OCI-LY1 (cell line): Measurements from ENCODE around the gene SKAP2.

Experiments
- H2AFZ ChIP-seq: fragments of 200-600 bp; sonication (generic), shearing (Covaris generic); 2 replicates; pipeline ENCODE4 v1.6.0; 2014; ENCODE audit warnings: antibody characterized with exemption, mild to moderate bottlenecking, low read length
- H3F3A ChIP-seq: fragments of 200-600 bp; sonication (generic), shearing (Covaris generic); 2 replicates; pipeline ENCODE4 v1.6.0; 2014; ENCODE audit warnings: mild to moderate bottlenecking, antibody characterized with exemption, low read length, moderate library complexity; ENCODE audit not compliant: insufficient read depth
- H3K27ac ChIP-seq: fragments of 200-600 bp; sonication (generic); 2 replicates; pipeline ENCODE4 v1.5.1; 2014; ENCODE audit warnings: low read length, mixed run types, mild to moderate bottlenecking, low read depth; ENCODE audit not compliant: poor library complexity, severe bottlenecking
- H3K27me3 ChIP-seq: fragments of 200-600 bp; sonication (generic); 2 replicates; pipeline ENCODE4 v1.6.0; 2014; ENCODE audit warnings: antibody characterized with exemption, mild to moderate bottlenecking, low read length, moderate library complexity; ENCODE audit not compliant: insufficient read depth
- H3K36me3 ChIP-seq: fragments of 200-600 bp; sonication (generic); 2 replicates; pipeline ENCODE4 v1.6.1; 2014; ENCODE audit warnings: mild to moderate bottlenecking, antibody characterized with exemption, low read length, moderate library complexity, mixed read lengths; ENCODE audit not compliant: insufficient read depth
- H3K4me1 ChIP-seq: fragments of 200-600 bp; sonication (generic); 2 replicates; pipeline ENCODE4 v1.5.1; 2014; ENCODE audit warnings: mild to moderate bottlenecking, low read length, moderate library complexity; ENCODE audit not compliant: insufficient read depth, severe bottlenecking
- H3K4me2 ChIP-seq: fragments of 200-600 bp; sonication (generic), shearing (Covaris generic); 2 replicates; pipeline ENCODE4 v1.6.1; 2014; ENCODE audit warnings: low read length
- H3K4me3 ChIP-seq: fragments of 200-600 bp; sonication (generic); 2 replicates; pipeline ENCODE4 v1.5.1; 2014; ENCODE audit warnings: low read length, low read depth, mild to moderate bottlenecking, mixed read lengths; ENCODE audit not compliant: poor library complexity, severe bottlenecking
- H3K79me2 ChIP-seq: fragments of 200-600 bp; shearing (Covaris generic); 2 replicates; pipeline ENCODE4 v1.6.1; 2016; ENCODE audit warnings: mixed run types, low read length, mixed read lengths; ENCODE audit not compliant: insufficient read depth
- H3K9ac ChIP-seq: fragments of 200-600 bp; sonication (generic), shearing (Covaris generic); 2 replicates; pipeline ENCODE4 v1.6.1; 2014; ENCODE audit warnings: mild to moderate bottlenecking, low read length, mixed read lengths
- H3K9me2 ChIP-seq: fragments of 200-600 bp; sonication (generic), shearing (Covaris generic); 2 replicates; pipeline ENCODE4 v1.6.1; 2014; ENCODE audit warnings: low read depth, mild to moderate bottlenecking, low read length, mixed read lengths
- H3K9me3 ChIP-seq: fragments of 200-600 bp; shearing (Covaris generic); 2 replicates; pipeline ENCODE4 v1.6.1; 2014; ENCODE audit warnings: low read length, mixed read lengths
- H4K20me1 ChIP-seq: fragments of 200-600 bp; sonication (generic), shearing (Covaris generic); 2 replicates; pipeline ENCODE4 v1.6.0; 2016; ENCODE audit warnings: mild to moderate bottlenecking, low read length; ENCODE audit not compliant: insufficient read depth
- EZH2 ChIP-seq: fragments of 200-600 bp; sonication (generic), shearing (Covaris generic); IDR thresholded peaks from 2 replicates; pipeline ENCODE4 v1.8.0; 2017; ENCODE audit warnings: borderline replicate concordance, mixed run types, mild to moderate bottlenecking, antibody characterized with exemption, low read length, moderate library complexity, mixed read lengths
- TF ChIP-seq, protein P1 (sequence below): fragments of 200-600 bp; sonication (generic), shearing (Covaris generic); IDR thresholded peaks from 2 replicates; pipeline ENCODE4 v1.5.1; 2017; ENCODE audit warnings: mild to moderate bottlenecking, antibody characterized with exemption, low read length, moderate library complexity, mixed read lengths

The SKAP2 gene

DNA sequence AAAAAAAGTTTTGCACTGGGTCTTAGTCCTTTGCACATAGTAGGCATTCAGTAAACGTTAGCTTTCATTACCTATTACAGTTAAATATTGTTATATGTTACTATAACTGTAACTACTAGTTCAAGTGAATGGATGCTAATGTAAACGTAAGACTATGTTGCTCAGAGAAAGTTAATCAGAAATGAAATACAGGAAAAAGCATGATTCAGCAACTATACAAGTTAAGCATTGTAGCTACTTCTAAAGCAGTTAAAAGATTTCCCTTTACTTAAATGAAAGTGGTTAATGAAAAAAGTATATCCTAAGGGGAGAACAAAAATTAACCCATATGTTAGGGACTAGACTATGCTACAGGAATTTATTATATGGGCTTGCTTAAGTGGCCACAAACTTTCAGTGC, 121.2 kb downstream of the SKAP2 start:
- no peaks in the 10 kb centered on the region for H3K79me2 ChIP-seq
- no peaks in the 10 kb centered on the region for H3K9me3 ChIP-seq
- no peaks in the 10 kb centered on the region for H4K20me1 ChIP-seq
- no peak overlapping the region for H3K27ac ChIP-seq
- H3K4me1 ChIP-seq: no peaks in the 10 kb centered on the region
- TF ChIP-seq EZH2: no peak
- TF ChIP-seq, protein P1, sequence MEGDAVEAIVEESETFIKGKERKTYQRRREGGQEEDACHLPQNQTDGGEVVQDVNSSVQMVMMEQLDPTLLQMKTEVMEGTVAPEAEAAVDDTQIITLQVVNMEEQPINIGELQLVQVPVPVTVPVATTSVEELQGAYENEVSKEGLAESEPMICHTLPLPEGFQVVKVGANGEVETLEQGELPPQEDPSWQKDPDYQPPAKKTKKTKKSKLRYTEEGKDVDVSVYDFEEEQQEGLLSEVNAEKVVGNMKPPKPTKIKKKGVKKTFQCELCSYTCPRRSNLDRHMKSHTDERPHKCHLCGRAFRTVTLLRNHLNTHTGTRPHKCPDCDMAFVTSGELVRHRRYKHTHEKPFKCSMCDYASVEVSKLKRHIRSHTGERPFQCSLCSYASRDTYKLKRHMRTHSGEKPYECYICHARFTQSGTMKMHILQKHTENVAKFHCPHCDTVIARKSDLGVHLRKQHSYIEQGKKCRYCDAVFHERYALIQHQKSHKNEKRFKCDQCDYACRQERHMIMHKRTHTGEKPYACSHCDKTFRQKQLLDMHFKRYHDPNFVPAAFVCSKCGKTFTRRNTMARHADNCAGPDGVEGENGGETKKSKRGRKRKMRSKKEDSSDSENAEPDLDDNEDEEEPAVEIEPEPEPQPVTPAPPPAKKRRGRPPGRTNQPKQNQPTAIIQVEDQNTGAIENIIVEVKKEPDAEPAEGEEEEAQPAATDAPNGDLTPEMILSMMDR: no peak
- no peaks in the 10 kb centered on the region for H3F3A ChIP-seq
- no peak overlapping the region for H3K4me3 ChIP-seq
- no peaks in the 10 kb centered on the region for H3K36me3 ChIP-seq
- no peak overlapping the region for H3K9ac ChIP-seq
- no peaks in the 10 kb centered on the region for H3K27me3 ChIP-seq
- no peak overlapping the region for H3K4me2 ChIP-seq
- no peaks in the 10 kb centered on the region for H3K9me2 ChIP-seq
- H2AFZ ChIP-seq: no peak overlapping the region

- H3K9me3 ChIP-seq: no peaks in the 10 kb centered on the region
- H3K4me3 ChIP-seq: no peak overlapping the region
- no peak overlapping the region for H3K9ac ChIP-seq
- no peaks in the 10 kb centered on the region for H3K36me3 ChIP-seq
- H3K27ac ChIP-seq: no peak overlapping the region
- no peaks in the 10 kb centered on the region for H3K79me2 ChIP-seq
- no peaks in the 10 kb centered on the region for H3K9me2 ChIP-seq
- H2AFZ ChIP-seq: no peak overlapping the region
- no peaks in the 10 kb centered on the region for H3K27me3 ChIP-seq
- no peaks in the 10 kb centered on the region for H3K4me1 ChIP-seq
- TF ChIP-seq, protein P1: no peak
- no peak for TF ChIP-seq EZH2
- H3K4me2 ChIP-seq: no peak overlapping the region
- H3F3A ChIP-seq: no peaks in the 10 kb centered on the region
- no peaks in the 10 kb centered on the region for H4K20me1 ChIP-seq
Measured at GRCh38 chr7:26735976-26736600, 128.3 kb downstream of the SKAP2 start.

- Histone ChIP-seq H3K27ac (no peak overlapping the region), H3K4me3 (no peak overlapping the region), H3K4me2 (no peak overlapping the region), H3K4me1 (peaks cover 8% of the 10 kb centered on the region), H4K20me1 (no peaks in the 10 kb centered on the region), H3K36me3 (no peaks in the 10 kb centered on the region), H3K79me2 (no peaks in the 10 kb centered on the region), H3F3A (no peaks in the 10 kb centered on the region), H3K9me2 (no peaks in the 10 kb centered on the region), H3K9me3 (no peaks in the 10 kb centered on the region), H2AFZ (no peak overlapping the region), H3K27me3 (no peaks in the 10 kb centered on the region), H3K9ac (no peak overlapping the region)
- TF ChIP-seq, protein P1: no peak
- no peak for TF ChIP-seq EZH2
Measured at GRCh38 chr7:26729150-26729775, 135.1 kb downstream of the SKAP2 start.
